Small intestine (tissue), 7 donors: ENCODE data around the gene LINGO4. TPM values are rescaled to one million over a fixed set of nuclear protein-coding genes. Genes with fewer than 3 reads are reported as not detected.

Experiments
- DNase-seq, 2 donors: peaks; one replicate each; pipeline versions ENCODE4 v3.0.0 to v3.0.0-alpha.2; 2013
- FAIRE-seq: peaks from 2 replicates; lab custom pipeline; 2012; peaks lifted over from hg19 to GRCh38; lab: Jason Lieb, UNC
- H3K27ac ChIP-seq, 3 donors: one replicate each; pipeline ENCODE4 v1.5.1; 2013; ENCODE audit warnings: low read length in 2 of 3, mild to moderate bottlenecking in 2 of 3, control low read depth in 1 of 3, inconsistent platforms in 1 of 3, low read depth in 1 of 3, moderate library complexity in 1 of 3
- H3K27me3 ChIP-seq, 3 donors: one replicate each; pipeline ENCODE4 v1.6.1; 2013; ENCODE audit warnings: low read length in 3 of 3, inconsistent platforms in 1 of 3; ENCODE audit not compliant: control insufficient read depth in 3 of 3, insufficient read depth in 3 of 3
- H3K36me3 ChIP-seq, 3 donors: one replicate each; pipeline ENCODE4 v1.6.1; 2013; ENCODE audit warnings: low read length in 3 of 3, inconsistent platforms in 1 of 3, low read depth in 1 of 3, mild to moderate bottlenecking in 1 of 3, moderate library complexity in 1 of 3; ENCODE audit not compliant: control insufficient read depth in 3 of 3, insufficient read depth in 2 of 3
- H3K4me1 ChIP-seq, 3 donors: one replicate each; pipeline ENCODE4 v1.6.1; 2013; ENCODE audit warnings: low read length in 2 of 3, inconsistent platforms in 1 of 3, low read depth in 1 of 3, mild to moderate bottlenecking in 1 of 3, moderate library complexity in 1 of 3; ENCODE audit not compliant: control insufficient read depth in 3 of 3, insufficient read depth in 2 of 3
- H3K4me3 ChIP-seq, 3 donors: one replicate each; pipeline ENCODE4 v1.5.1; 2013; ENCODE audit warnings: low read length in 3 of 3, control low read depth in 1 of 3, inconsistent platforms in 1 of 3, low read depth in 1 of 3, mild to moderate bottlenecking in 1 of 3, moderate library complexity in 1 of 3
- H3K9me3 ChIP-seq, 2 donors: one replicate each; pipeline ENCODE4 v1.6.1; 2013; ENCODE audit warnings: low read depth in 1 of 2, low read length in 1 of 2; ENCODE audit not compliant: control insufficient read depth in 2 of 2, insufficient read depth in 1 of 2
- WGBS, 3 donors: extraction: QIAGEN DNeasy Blood & Tissue Kit; methylation state at CpG; one replicate each; pipeline ENCODE4 v1.1.7; 2013; 5-methylcytosine and 5-hydroxymethylcytosine counted together
- polyA plus RNA-seq, 4 donors: library from polyadenylated mRNA; stranded (reverse) in 3 of 4; unstranded in 1 of 4; fragments of 200-250 nt in 3 of 4; fragments of 120-200 nt in 1 of 4; gene quantifications; one replicate each; pipeline versions ENCODE4 v1.2.1 to v1.2.3, GENCODE V29; 2013
- donor health status: healthy with polysubstance abuse.
- donor health status: control.
- donor health status: control.
- donor health status: Bipolar disorder and iron deficiency.
- donor health status: healthy.

The LINGO4 gene
- polyA plus RNA-seq, 4 donors: 0.15 to 0.89 TPM; not detected in 2

- DNase-seq (no peak), FAIRE-seq (no peak)
These were observed 41.5 kb upstream of the LINGO4 start for GRCh38 chr1:151846686-151847237.

DNA sequence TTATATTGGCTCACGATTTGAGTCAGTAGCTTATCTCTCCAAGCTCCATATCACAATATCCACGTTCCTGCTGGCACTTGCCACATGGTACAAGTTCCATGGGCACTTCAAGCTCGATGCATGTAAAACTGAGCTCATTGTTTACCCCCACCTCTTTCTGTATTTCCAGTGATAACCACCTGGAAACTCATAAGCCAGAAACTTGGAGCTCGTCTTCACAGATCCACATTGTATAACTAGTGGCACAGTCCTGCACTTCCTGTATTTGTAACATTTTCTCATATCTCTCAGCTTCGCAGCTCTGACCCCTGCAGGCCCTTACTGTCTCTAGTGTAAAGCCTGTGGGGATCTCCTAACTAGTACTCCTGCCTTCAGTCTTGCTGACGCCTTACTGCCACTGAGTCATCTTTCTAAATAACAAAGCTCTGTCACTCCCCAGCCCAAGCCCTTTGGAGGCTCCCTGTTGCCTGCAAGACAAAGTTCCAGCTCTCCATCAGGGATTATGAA, 40.9 kb upstream of the LINGO4 start:
- 32 to 52% (median 39%) methylated on average over 6 of the region's 6 CpGs for WGBS, 3 donors
- H3K36me3 ChIP-seq: no peaks in the 10 kb centered on the region
- no peak for DNase-seq
- H3K9me3 ChIP-seq: no peaks in the 10 kb centered on the region
- H3K4me1 ChIP-seq: no peaks in the 10 kb centered on the region
- H3K27me3 ChIP-seq: no peaks in the 10 kb centered on the region
- no peak overlapping the region for H3K27ac ChIP-seq
- no peak for FAIRE-seq
- H3K4me3 ChIP-seq: no peak overlapping the region

More at GRCh38 chr1:151846686-151847237, 41.5 kb upstream of the LINGO4 start:
- Histone ChIP-seq H3K36me3 (no peaks in the 10 kb centered on the region), H3K27me3 (no peaks in the 10 kb centered on the region), H3K9me3 (no peaks in the 10 kb centered on the region), H3K27ac (no peak overlapping the region), H3K4me3 (no peak overlapping the region), H3K4me1 (no peaks in the 10 kb centered on the region)
- WGBS, 3 donors: 90 to 93% (median 93%) methylated on average over 8 of the region's 8 CpGs

DNA sequence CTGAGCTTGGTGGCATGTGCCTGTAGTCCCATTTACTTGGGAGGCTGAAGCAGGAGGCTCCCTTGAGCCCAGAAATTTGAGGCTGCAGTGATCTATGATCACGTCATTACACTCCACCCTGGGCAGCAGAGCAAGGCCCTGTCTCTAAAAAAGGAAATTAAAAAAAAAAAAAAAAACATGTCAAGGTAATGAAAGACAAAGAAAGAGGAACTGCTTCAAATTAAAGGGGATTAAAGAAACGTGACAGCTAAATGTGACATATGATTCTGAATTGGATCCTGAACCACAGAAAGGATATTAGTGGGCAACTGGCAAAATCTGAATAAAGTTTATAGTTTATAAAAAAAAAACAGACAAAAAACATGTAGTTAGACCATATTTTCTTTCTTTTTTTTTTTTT, 38.2 kb upstream of the LINGO4 start:
- DNase-seq (no peak), FAIRE-seq (no peak)
- H3K36me3 ChIP-seq: no peaks in the 10 kb centered on the region
- H3K27me3 ChIP-seq: peaks cover 0 to 15% (median 0%) of the 10 kb centered on the region in 3 donors
- H3K4me1 ChIP-seq: peaks cover 0 to 19% (median 4%) of the 10 kb centered on the region in 3 donors
- no peak overlapping the region for H3K4me3 ChIP-seq
- no peak overlapping the region for H3K27ac ChIP-seq
- WGBS, 3 donors: 71 to 94% (median 93%) methylated on average over 2 of the region's 2 CpGs
- H3K9me3 ChIP-seq: no peaks in the 10 kb centered on the region

DNA sequence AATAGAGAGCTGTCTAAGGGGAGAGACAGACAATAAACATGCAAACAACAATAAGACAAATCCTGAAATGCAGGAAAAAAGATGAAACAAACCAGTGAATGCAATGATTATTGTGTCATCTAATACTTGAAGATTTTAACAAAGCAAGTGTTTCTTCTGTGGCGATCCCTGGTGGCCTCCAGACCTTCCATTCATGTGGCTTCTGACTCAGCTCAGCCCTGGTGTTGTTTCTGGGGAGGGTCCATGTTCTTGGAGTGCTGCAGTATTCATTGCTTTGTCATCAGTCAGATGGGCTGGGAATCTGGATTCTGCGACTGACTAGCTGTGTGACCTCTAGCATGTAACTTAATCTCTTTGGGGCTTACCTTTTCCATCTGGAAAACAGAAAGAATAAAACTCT, 35.9 kb upstream of the LINGO4 start:
- Histone ChIP-seq H3K27ac (no peak overlapping the region), H3K27me3 (peaks cover 0 to 25% (median 2%) of the 10 kb centered on the region in 3 donors), H3K36me3 (no peaks in the 10 kb centered on the region), H3K9me3 (no peaks in the 10 kb centered on the region), H3K4me3 (no peak overlapping the region), H3K4me1 (peaks cover 0 to 28% (median 8%) of the 10 kb centered on the region in 3 donors)
- FAIRE-seq: no peak
- 91 to 100% (median 92%) methylated on average over 2 of the region's 2 CpGs for WGBS, 3 donors
- DNase-seq: no peak

- H3K27ac ChIP-seq: peak overlapping the region in 2 of 3 donors; percentile 81 to 91
- H3K4me1 ChIP-seq: peaks cover 0 to 31% (median 8%) of the 10 kb centered on the region in 3 donors
- FAIRE-seq (no peak), DNase-seq (no peak)
- H3K27me3 ChIP-seq: peaks cover 0 to 25% (median 2%) of the 10 kb centered on the region in 3 donors
- H3K36me3 ChIP-seq: no peaks in the 10 kb centered on the region
- H3K4me3 ChIP-seq: peak overlapping the region in 1 of 3 donors; percentile 52
- no peaks in the 10 kb centered on the region for H3K9me3 ChIP-seq
These were observed 35.2 kb upstream of the LINGO4 start for GRCh38 chr1:151840421-151840820.

- Histone ChIP-seq H3K4me3 (peak within 1 kb of the TSS in 2 of 3 donors; percentile 52), H3K36me3 (no peaks in the 10 kb centered on the region), H3K27ac (peak within 1 kb of the TSS in 2 of 3 donors; percentile 81 to 91), H3K27me3 (peaks cover 0 to 25% (median 2%) of the 10 kb centered on the region in 3 donors), H3K4me1 (peaks cover 0 to 31% (median 8%) of the 10 kb centered on the region in 3 donors), H3K9me3 (no peaks in the 10 kb centered on the region)
- FAIRE-seq (no peak), DNase-seq (peak; percentile 76 to 93)
- WGBS, 3 donors: 2 to 9% (median 4%) methylated on average over 45 to 47 of the region's 47 CpGs
These were observed 34.5 kb upstream of the LINGO4 start, which contains the start of gene C2CD4D for GRCh38 chr1:151839457-151840403. C2CD4D (minus strand) TSS chr1:151839820; CDS start chr1:151838989, 831 bp downstream.

- WGBS, 3 donors: 28 to 83% (median 68%) methylated on average over 16 of the region's 16 CpGs
- Histone ChIP-seq H3K9me3 (no peaks in the 10 kb centered on the region), H3K4me1 (peaks cover 2 to 31% (median 8%) of the 10 kb centered on the region in 3 donors), H3K4me3 (peak overlapping the region in 2 of 3 donors; percentile 52), H3K36me3 (no peaks in the 10 kb centered on the region), H3K27me3 (peaks cover 0 to 25% (median 2%) of the 10 kb centered on the region in 3 donors), H3K27ac (peak overlapping the region in 1 of 3 donors; percentile 91)
- FAIRE-seq: no peak
- no peak for DNase-seq
These were observed 33.8 kb upstream of the LINGO4 start for GRCh38 chr1:151839082-151839412.
